ENCODE data around the gene PRRT1.

GRCh38 chr6:32132110-32132509 lies 19.6 kb downstream of the PRRT1 start:
- TF ChIP-seq CTCF (IDR thresholded peaks at IDR 0.05; ENCODE audit: insufficient read depth, low read length, poor library complexity, severe bottlenecking), result no peak
- TF ChIP-seq EZH2phosphoT487 (conservative IDR thresholded peaks at IDR 0.05; ENCODE audit: low read length), result no peak

Measured in SU-DHL-6 (cell line).